Endothelial cell (in vitro differentiated cells): ENCODE results near the gene FBXL7. TPM values are rescaled to one million over a fixed set of nuclear protein-coding genes. Genes with fewer than 3 reads are reported as not detected.

ENCODE experiments used
- DNase-seq: peaks from one replicate; pipeline ENCODE4 v3.0.0; 2021; ENCODE audit warnings: low spot score
- H3K27ac Mint-ChIP-seq: one replicate; pipeline ENCODE4 v1.8.0; 2021; ENCODE audit warnings: mixed read lengths, inconsistent platforms; ENCODE audit not compliant: unreplicated experiment
- H3K27me3 Mint-ChIP-seq: one replicate; pipeline ENCODE4 v1.8.0; 2021; ENCODE audit warnings: mild to moderate bottlenecking, moderate library complexity, mixed read lengths, inconsistent platforms; ENCODE audit not compliant: unreplicated experiment
- H3K36me3 Mint-ChIP-seq: one replicate; pipeline ENCODE4 v1.8.0; 2021; ENCODE audit warnings: mild to moderate bottlenecking, low read depth, mixed read lengths, inconsistent platforms; ENCODE audit not compliant: unreplicated experiment
- H3K4me1 Mint-ChIP-seq: one replicate; pipeline ENCODE4 v1.8.0; 2021; ENCODE audit warnings: mild to moderate bottlenecking, mixed read lengths, inconsistent platforms; ENCODE audit not compliant: unreplicated experiment
- H3K4me3 Mint-ChIP-seq: one replicate; pipeline ENCODE4 v1.8.0; 2021; ENCODE audit warnings: mild to moderate bottlenecking, mixed read lengths, inconsistent platforms; ENCODE audit not compliant: unreplicated experiment
- H3K9me3 Mint-ChIP-seq: one replicate; pipeline ENCODE4 v1.8.0; 2021; ENCODE audit warnings: mixed read lengths, inconsistent platforms; ENCODE audit not compliant: unreplicated experiment
- CTCF ChIP-seq: fragments of 200-600 bp; sonication (generic); IDR thresholded peaks from one replicate; pipeline ENCODE4 v1.5.0; 2021; ENCODE audit warnings: antibody characterized with exemption; ENCODE audit not compliant: unreplicated experiment
- total RNA-seq: library from RNA; stranded (reverse); fragmentation: NEBNext Ultra II Directional; extraction: Animal tissue kit (Norgen Biotek cat#: 25700); gene quantifications from one replicate; pipeline ENCODE4 v1.2.1, GENCODE V29; 2021; ENCODE audit not compliant: unreplicated experiment

Gene FBXL7
- total RNA-seq, 1 donor from 2014 or later, result 63.8 TPM

GRCh38 chr5:15796557-15796956 lies 296.6 kb downstream of the FBXL7 start:
- Mint-ChIP-seq H3K27ac (no peak overlapping the region), H3K36me3 (peaks cover 6% of the 10 kb centered on the region)

GRCh38 chr5:15797116-15797515 lies 297.1 kb downstream of the FBXL7 start:
- Mint-ChIP-seq H3K27ac (no peak overlapping the region), H3K4me3 (no peak overlapping the region), H3K9me3 (no peaks in the 10 kb centered on the region), H3K36me3 (peaks cover 6% of the 10 kb centered on the region), H3K27me3 (peaks cover 6% of the 10 kb centered on the region), H3K4me1 (peaks cover 55% of the 10 kb centered on the region)
- TF ChIP-seq CTCF, result peak; percentile 8
- no peak for DNase-seq

More at GRCh38 chr5:15796557-15796956, 296.6 kb downstream of the FBXL7 start:
- DNase-seq, result no peak
- no peak overlapping the region for H3K4me3 Mint-ChIP-seq
- peaks cover 4% of the 10 kb centered on the region for H3K27me3 Mint-ChIP-seq
- no peak for TF ChIP-seq CTCF
- no peaks in the 10 kb centered on the region for H3K9me3 Mint-ChIP-seq
- H3K4me1 Mint-ChIP-seq, result peaks cover 59% of the 10 kb centered on the region

- Mint-ChIP-seq H3K9me3 (no peaks in the 10 kb centered on the region), H3K4me1 (peaks cover 47% of the 10 kb centered on the region), H3K27me3 (peaks cover 6% of the 10 kb centered on the region), H3K4me3 (no peak overlapping the region), H3K27ac (no peak overlapping the region), H3K36me3 (peaks cover 9% of the 10 kb centered on the region)
- DNase-seq, result no peak
- TF ChIP-seq CTCF, result no peak
These were observed 298.0 kb downstream of the FBXL7 start for GRCh38 chr5:15798006-15798405.

- H3K27me3 Mint-ChIP-seq, result peaks cover 3% of the 10 kb centered on the region
- peaks cover 37% of the 10 kb centered on the region for H3K4me1 Mint-ChIP-seq
- H3K9me3 Mint-ChIP-seq, result no peaks in the 10 kb centered on the region
- no peak for TF ChIP-seq CTCF
- H3K27ac Mint-ChIP-seq, result no peak overlapping the region
- DNase-seq, result no peak
- peaks cover 19% of the 10 kb centered on the region for H3K36me3 Mint-ChIP-seq
- no peak overlapping the region for H3K4me3 Mint-ChIP-seq
These were observed 299.0 kb downstream of the FBXL7 start for GRCh38 chr5:15799014-15799413.

GRCh38 chr5:15799612-15800011 lies 299.6 kb downstream of the FBXL7 start:
- DNase-seq, result no peak
- Mint-ChIP-seq H3K9me3 (no peaks in the 10 kb centered on the region), H3K27ac (no peak overlapping the region), H3K27me3 (peaks cover 3% of the 10 kb centered on the region), H3K4me1 (peaks cover 31% of the 10 kb centered on the region), H3K36me3 (peaks cover 21% of the 10 kb centered on the region), H3K4me3 (no peak overlapping the region)
- no peak for TF ChIP-seq CTCF
